GM18907 (cell line): ENCODE results near the gene IFI27.

ENCODE experiments used
- ATAC-seq: cut with Tn5 transposase; IDR thresholded peaks from one replicate; pipeline ENCODE4 v1.9.1; 2021; ENCODE audit warnings: mild to moderate bottlenecking, moderate library complexity; ENCODE audit not compliant: unreplicated experiment

IFI27 gene

DNA sequence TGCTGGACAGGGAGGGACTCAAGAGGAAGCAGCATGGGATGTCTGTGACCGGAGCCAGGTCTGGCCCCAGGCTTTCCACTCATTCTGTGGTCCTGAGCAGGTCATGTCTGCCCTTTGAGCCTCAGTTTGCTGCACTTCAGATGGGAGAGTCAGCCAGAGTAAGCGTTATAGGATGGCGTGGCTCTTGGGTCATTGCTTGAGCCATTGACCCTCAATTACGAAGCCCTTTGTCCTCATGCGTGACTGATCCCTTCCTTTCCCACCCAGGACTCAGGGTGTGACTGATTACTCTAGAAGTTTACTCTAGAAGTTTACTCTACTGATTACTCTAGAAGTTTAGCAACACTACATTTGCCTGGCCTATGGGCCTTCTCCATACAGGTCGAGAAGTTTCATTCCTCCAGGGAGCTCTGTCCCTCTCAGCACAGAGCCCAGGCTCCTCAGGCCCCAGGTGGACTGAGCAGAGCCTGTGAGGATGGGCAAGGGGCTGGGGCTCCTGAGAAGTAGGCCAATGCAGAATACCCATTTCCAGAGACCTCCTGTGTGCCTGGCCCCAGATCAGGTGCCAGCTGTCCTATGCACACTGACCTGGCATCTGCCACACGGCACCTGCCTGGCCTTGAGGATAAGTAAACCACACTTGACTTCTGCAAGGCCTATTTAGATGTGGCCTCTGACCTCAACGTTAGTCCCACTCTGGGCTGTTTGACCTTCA, 7.6 kb upstream of the IFI27 start:
- no peak for ATAC-seq

DNA sequence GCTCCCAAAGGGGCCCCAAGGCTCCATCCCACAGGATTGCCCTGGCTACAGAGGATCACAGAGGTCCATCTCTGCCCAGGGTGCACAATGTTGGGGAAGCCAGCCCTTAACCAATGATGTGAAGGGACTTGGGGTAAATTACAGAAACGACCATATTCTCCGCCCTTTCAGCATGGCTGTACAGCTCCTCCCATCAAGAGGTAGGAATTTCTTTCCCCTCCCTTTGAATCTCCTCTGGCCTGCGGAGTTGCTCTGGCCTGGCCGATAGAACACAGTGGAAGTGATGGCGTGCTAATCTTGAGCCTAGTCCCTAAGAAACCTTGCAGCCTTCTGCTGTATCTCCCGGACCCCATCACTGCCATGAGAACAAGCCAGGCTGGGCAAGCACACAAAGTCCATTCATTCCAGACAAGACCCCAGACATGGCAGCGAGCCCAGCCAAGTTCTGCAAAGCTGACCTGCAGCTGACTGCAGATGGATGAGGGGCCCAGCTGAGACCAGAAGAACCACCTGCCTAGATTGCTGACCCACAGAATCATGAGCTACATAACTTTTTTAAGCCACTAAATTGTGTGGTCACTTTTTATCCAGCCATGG, 6.9 kb upstream of the IFI27 start:
- no peak for ATAC-seq

DNA sequence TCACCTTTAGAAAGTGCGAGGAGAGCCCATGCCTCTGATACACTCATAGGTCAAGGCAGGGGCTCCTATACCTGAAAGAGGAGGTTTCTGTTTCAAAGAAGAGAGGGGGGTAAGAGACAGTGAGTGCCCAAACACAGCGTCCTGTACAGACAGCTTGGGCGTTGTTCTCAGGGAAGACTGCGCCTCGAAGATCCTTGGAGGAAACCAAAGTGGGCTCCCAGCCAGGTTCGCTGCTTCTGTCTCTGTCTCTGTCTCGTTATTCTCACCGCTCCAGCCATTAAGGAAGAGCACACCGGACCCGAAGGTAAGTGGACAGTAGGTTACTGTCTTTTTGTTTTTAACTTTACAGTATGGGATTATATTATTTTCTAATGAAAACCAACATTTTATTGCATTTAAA, 5.8 kb upstream of the IFI27 start:
- no peak for ATAC-seq

DNA sequence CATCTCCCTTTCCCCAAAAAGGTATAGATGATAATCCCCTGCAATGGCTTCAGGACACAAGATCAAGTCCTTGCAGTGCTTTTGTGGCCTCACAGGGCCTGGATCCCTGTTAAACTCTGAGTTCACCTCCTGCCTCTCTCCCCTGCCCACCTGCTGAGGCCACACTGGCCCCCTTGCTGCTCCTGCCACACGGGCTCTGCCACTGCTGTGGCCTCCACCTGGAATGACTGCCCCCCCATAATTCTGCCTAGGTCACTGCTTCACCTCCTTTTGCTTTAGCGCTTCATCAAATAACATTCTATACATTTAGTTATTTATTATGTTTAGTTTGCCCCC, 653 bp upstream of the IFI27 start:
- no peak for ATAC-seq

DNA sequence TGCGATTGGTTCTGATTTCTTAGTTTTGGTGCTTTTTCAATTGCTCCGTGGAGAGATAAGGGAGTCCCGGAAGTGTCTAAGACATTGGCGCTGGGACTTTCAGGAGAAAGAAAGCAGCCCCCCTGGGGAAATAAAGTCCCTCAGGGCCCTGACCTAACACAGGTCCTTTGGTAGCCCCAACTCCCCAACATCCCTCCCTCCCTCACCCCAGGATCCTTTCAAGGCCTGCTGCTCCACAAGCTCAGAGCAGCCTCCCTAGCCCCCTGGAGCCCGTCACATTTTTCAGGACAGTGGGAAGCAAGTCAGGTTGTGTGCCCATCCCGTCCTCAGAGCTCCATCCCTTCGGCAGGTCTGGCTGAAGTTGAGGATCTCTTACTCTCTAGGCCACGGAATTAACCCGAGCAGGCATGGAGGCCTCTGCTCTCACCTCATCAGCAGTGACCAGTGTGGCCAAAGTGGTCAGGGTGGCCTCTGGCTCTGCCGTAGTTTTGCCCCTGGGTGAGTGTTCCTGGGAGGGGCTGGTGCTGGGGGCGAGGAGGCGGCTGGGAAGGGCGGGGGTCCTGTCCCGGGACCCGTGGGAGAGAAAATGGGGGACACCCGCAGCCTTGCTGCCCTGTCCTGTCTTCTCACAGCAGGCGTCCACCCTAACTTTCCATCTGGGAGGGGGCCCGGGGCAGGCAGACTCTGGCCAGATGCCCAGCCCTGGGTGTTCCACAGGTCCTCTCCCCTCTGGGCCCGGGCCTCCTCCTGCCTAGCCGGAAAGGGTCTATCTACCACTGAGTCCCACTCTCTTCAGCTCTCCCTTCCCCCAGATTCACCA, 950 bp downstream of the IFI27 start:
- no peak for ATAC-seq

DNA sequence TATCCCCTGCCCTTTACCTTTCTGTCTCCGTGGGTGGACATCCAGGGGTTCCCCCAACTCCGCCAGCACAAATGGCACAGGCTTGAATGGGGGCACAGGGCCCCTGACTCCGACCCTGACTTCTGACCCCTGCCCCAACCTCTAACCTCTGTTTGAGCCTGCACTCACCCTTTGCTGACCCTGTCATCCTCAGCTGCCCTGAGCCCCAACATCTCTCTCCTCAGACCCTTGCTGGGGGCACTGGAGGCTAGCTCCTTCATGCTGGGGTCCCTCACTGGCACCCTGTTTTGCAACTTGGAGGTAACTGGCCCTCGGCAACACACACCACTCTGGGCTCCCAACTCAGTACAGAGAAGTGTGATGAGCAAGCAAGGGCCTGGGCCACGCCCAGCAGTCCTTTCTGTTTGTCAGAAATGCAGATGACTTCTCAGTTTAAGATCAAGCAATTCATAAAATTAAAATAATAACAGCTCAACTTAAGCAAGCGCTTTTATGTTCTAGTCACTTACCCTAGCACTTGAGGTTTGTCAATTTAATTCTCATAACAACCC, 2.1 kb downstream of the IFI27 start:
- no peak for ATAC-seq

DNA sequence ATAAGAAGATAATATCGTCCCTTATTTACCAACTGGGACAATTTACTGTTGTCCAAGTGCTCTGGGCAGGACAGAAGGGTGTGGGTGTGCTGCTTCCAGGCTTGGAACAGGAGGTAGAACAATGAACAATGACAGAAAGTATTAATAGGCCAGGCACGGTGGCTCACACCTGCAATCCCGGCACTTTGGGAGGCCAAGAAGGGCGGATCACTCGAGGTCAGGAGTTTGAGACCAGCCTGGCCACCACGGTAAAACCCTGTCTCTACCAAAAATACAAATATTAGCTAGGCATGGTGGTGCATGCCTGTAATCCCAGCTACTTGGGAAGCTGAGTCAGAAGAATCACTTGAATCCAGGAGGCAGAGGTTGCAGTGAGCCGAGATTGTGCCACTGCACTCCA, 2.5 kb downstream of the IFI27 start:
- no peak for ATAC-seq

DNA sequence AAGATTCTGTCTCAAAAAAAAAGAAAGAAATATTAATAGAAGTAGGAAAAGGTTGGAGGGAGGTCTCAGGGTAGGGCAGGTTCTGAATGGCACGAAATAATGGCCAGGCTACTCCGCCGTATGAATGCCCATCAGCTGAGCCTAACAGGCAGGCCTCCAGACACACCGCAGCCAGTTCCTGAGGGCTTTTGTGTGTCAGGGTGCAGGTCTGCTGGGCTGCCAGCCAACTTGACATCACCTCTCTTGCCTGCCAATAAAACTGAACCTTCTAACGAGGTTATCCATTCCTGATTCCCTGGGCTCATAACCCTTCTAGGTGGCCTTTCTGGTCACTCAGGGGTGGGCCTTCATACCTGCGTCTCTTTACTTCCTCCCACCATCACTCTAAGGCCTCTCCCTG, 3.0 kb downstream of the IFI27 start:
- no peak for ATAC-seq

DNA sequence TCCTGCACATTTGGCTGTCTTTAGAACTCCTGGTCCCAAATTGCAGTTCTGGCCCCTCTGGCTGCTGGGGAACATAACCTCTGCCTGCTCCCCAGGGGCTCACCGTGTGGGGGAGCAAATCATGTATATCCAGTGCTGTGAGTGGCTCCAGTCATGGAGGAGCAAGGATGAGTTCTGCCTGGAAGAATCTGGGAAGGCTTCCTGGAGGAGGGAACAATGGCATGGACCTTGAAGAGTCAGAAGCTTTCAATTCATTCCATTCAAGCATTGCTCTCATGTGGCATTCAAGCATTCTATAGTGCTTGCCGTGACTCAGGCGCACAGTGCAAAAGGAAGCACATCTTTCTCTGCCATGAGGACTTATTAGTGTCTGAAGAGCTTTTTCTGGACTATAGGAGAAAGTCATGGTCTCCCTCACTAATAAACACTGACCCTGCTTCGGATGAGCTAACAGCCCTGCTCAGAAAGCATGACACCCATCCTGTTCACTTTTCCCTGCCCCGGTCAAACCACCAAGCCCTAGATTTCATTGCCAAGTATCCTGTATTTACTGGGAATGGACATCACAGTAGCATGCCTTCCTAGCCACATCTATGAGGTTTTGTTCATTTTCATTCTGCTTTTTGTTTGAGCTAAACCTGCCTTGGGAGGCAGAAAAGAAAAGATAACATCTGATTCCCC, 3.5 kb downstream of the IFI27 start:
- ATAC-seq, result no peak

DNA sequence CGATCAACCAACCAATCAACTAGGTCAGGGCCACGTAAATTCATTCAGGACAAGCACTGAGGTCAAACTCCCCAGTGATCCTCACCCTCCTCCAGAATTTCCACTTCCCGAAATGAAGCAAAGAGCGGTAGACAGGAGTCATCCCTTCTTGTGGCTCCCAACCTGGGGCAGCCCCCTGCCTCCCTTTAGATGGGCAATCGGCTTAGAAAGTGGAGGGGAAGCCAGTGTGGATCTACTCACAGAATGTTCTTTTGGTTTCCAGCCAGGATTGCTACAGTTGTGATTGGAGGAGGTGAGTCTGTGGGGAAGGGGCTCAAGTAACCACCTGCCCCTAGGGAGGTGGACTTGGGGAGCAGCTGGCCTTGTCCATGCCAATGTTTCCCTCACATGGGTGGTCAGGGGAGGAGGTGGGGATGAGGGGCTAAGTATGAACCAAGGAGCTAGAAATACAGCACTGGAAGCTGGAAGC, 4.1 kb downstream of the IFI27 start:
- ATAC-seq, result no peak

DNA sequence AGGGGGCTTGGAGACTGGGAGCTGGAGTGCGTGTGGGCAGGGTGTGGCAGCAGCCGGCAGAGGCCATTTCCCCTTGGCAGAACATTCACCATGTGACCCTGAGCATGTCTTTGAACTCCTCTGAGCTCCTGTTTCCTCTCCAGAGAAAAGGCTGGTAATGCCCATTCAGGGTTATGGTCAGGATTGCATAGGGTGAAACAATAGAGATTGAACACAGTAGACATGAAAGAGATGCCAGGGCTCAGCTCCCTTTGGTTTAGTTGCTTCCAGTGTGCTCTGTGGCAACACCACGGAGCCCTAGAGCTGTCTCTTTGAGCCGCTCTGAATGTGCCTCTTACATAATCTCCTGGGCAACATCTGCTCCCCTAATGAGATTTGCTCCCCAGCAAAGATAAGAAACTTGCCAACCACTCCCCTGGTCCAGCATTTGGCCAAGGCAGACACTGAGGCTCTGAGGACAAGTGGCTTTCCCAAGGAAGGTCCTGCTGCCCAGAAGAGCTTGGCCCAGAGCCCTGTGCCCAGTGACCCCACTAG, 4.6 kb downstream of the IFI27 start:
- no peak for ATAC-seq

DNA sequence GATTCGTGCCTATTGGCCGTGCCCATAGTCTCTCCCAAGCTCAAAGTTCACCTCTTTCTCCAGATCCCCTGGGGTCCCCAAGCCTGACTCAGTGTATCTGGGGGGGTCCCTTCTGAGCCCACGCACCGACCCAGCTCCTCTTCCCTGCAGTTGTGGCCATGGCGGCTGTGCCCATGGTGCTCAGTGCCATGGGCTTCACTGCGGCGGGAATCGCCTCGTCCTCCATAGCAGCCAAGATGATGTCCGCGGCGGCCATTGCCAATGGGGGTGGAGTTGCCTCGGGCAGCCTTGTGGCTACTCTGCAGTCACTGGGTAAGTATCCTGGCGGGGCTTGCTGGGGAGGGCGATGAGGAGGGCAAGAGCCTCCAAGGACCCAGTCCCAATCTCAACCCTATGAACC, 5.1 kb downstream of the IFI27 start:
- ATAC-seq, result no peak

DNA sequence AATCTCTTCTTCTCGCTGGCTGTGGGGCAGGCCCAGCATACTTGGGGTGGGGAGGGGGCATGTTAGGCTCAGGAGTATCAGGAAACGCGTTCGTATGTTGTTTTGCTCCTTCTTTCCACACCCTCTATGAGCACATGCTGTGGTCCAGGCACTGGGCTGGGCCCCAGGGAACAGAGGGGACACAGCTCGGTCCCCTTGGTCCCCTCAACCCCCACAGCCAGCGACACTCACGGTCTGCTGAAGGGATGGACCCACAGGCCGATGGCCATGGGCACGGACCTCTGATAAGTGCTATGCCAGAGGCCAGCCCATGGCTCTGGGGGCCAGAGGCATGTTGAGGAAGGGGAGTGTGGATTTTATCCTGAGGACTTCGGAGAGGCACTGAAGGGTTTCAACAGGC, 6.2 kb downstream of the IFI27 start:
- no peak for ATAC-seq

DNA sequence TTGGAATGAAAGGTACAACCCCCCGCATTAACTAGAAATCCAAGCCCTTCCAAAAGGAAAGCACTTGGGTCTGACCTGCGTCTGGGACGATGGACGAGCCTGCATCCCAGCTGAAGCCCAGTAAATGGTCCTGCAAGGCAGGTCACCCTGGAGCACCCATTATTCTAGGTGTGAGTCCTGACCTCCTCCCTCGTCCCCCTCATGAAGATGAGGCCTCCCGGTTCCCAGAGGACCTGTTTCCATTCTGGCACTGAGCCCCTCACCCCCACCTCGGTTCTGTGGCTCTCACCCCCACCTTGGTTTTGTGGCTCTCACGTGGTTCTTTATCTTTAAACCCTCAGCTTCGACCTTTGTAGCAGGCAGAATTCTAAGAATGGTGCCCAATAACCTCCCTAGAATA, 7.3 kb downstream of the IFI27 start:
- no peak for ATAC-seq

DNA sequence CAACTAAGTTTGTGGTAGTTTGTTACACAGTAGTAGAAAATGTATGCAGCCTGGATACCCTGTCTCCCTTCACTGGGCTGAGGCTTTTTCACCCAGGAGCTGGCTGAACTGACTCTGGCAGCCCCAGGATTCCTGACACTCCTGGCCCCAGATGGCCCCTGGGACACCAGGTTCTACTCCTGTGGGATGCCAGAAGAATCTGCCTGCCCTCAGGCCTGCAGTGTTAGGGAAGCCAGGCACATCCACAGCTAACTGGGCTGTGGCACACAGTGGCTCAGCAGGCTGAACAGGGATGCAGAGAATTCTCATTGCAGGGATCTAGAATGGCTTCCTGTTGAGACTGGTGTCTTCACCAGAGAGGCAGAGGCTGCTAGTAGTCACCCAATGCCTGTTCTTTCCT, 8.5 kb downstream of the IFI27 start:
- no peak for ATAC-seq

DNA sequence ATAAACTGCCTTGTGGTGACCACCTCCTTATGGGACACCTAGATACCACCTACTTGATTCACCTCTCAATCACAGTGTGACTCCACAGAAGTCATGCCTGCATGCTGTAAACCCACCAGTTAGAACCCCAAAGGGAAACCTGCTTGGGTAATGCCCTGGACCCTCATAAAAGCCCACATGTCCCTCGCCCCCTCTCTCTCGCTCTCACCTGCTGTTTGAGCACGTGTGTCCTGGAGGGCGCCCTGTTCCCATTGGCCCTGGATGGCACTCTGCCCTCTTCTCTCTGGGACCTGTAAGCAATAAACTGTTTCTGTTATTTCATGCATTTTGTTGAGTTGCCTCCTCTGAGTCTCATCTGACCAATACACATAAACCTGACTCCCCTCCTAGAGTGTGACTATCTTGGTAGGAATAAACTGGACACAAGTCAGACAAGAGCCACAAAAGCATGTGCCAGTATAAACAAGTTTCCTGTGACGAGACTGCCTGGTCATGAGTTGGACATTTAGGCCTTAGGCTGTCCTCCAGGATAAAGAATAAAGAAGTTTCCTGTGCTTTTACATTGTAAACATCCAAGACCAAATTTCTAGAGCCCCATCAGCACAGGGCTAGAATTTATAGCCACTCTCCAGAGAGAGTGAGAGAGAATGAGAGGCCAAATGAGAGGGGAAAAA, 10.3 kb downstream of the IFI27 start:
- ATAC-seq, result no peak

DNA sequence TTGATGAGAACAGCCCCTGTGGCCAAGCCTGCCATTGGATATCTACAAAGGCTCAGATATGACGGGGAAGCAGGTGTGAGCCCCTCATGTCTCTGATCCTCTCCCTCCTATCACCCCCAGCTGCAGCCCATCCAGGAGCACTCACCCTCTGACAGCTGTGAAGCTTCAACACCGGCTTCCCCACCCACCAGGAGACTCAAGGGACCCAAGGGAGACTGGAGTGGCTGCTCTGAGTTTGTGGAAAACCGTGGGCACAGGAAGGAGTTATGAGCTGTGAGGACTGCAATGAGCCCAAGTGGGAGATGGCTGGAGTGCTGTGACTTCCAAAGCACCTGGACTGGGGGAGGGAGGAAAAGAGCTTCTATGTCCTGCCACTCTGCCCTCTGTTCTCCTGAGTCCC, 10.9 kb downstream of the IFI27 start:
- ATAC-seq, result no peak

DNA sequence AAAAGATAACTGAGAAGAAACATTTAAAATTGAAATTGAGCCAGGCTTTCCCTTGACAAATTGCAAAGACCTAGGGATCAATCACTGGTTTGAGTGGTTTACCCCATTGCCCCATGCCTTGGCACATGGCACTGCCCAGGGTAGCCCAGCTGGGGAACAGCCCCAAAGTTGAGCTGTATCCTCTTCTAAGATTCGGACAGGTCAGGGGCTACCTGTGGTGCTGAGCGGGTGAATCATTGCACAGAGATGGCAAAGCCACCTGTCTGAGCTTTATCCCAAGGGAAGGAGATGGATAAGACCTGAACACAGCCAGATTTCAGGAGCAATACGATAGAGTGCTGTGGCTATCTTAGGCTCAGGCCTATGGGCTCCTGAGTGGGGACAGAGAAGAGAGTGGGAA, 11.9 kb downstream of the IFI27 start:
- no peak for ATAC-seq

DNA sequence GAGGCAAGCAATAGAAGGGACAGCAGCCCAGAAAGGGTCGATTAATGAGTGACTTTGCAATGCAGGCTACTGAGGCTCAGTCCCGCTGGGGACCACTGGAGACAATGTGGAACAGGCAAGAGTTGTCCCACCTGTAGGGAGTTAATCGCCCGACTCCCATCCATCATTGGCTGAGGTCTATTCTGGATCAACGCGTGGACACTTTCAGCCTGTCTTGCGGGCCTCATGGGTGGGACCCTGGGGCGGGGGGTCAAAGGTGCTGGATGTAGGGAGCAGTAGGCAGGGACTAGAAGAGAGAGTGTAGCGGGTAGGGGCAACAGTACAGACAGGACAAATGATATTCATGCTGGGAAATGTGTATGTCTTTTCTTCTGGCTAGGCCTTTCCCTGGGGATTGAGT, 12.8 kb downstream of the IFI27 start:
- no peak for ATAC-seq

DNA sequence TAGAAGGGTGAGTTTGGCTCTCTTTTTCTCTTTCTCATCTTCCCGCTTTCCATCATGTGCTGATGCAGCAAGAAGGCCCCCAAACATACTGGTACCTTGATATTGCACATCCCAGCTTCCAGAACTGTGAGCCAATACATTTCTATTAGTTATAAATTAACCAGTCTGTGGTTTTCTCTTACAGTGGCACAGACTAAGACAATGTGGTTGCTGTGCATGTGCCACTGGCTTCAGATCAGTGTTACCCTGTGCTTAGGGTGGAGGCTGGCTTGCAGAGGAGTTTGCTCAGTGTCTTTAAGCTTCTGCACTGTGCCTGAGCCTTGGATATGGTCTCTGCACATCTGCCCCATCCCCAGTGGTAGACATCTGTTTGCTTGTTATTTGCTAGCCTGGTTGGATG, 13.3 kb downstream of the IFI27 start:
- ATAC-seq, result no peak
